Peyer's patch (tissue), 4 donors: Measurements from ENCODE around the gene EMILIN3. TPM values are rescaled to one million over a fixed set of nuclear protein-coding genes. Genes with fewer than 3 reads are reported as not detected.

Experiments used
- DNase-seq, 3 donors: peaks; one replicate each; pipeline ENCODE4 v3.0.0-alpha.2; 2017 to 2019
- H3K27ac ChIP-seq, 4 donors: fragments of 200-600 bp; sonication (generic); one replicate each; pipeline ENCODE4 v1.5.1; 2016 to 2019
- H3K27me3 ChIP-seq, 2 donors: fragments of 200-600 bp; sonication (generic); one replicate each; pipeline ENCODE4 v1.5.1; 2019
- H3K36me3 ChIP-seq, 3 donors: fragments of 200-600 bp; sonication (generic); one replicate each; pipeline ENCODE4 v1.5.1; 2016 to 2019
- H3K4me1 ChIP-seq, 4 donors: fragments of 200-600 bp; sonication (generic); one replicate each; pipeline ENCODE4 v1.5.1; 2016 to 2019
- H3K4me3 ChIP-seq, 4 donors: fragments of 200-600 bp; sonication (generic); 1 replicate in 3 of 4; 2 replicates in 1 of 4; pipeline ENCODE4 v1.5.1; 2016 to 2019; ENCODE audit warnings: mild to moderate bottlenecking in 1 of 4
- H3K9me3 ChIP-seq, 4 donors: fragments of 200-600 bp; sonication (generic); one replicate each; pipeline ENCODE4 v1.5.1; 2016 to 2019; ENCODE audit warnings: mild to moderate bottlenecking in 1 of 4
- CTCF ChIP-seq, 6 experiments: fragments of 450-650 bp in 4 of 6; fragments of 200-600 bp in 2 of 6; sonication (generic) in 1 of 6; IDR thresholded peaks; one replicate each; pipeline ENCODE4 v1.5.1; 2017 to 2019; ENCODE audit warnings: antibody characterized with exemption in 6 of 6, mild to moderate bottlenecking in 3 of 6, moderate library complexity in 1 of 6
- POLR2A ChIP-seq, 2 donors: fragments of 450-650 bp; IDR thresholded peaks; one replicate each; pipeline ENCODE4 v1.5.1; 2017; ENCODE audit warnings: antibody characterized with exemption in 2 of 2, mild to moderate bottlenecking in 2 of 2, moderate library complexity in 2 of 2
- total RNA-seq, 4 donors: library from RNA; depleted of rRNA; stranded (reverse); fragments of >200 nt; gene quantifications; one replicate each; pipeline ENCODE4 v1.1.0, GENCODE V29; 2016

The EMILIN3 gene
- total RNA-seq, 4 donors from 2014 or later, result 0.66 TPM; not detected in 3

GRCh38 chr20:41348430-41349172, 18.0 kb downstream of the EMILIN3 start:
- Histone ChIP-seq H3K27me3 (no peaks in the 10 kb centered on the region), H3K27ac (no peak overlapping the region)

GRCh38 chr20:41347523-41348429, 18.8 kb downstream of the EMILIN3 start:
- no peaks in the 10 kb centered on the region for H3K27me3 ChIP-seq
- no peak for TF ChIP-seq POLR2A (IDR thresholded peaks at IDR 0.05)
- no peak for TF ChIP-seq CTCF (IDR thresholded peaks at IDR 0.05)
- no peaks in the 10 kb centered on the region for H3K9me3 ChIP-seq
- peak in 1 of 3 donors; percentile 34 for DNase-seq
- H3K4me1 ChIP-seq, result peaks cover 0 to 4% (median 0%) of the 10 kb centered on the region in 4 donors
- no peak overlapping the region for H3K27ac ChIP-seq
- no peak overlapping the region for H3K4me3 ChIP-seq
- peaks cover 0 to 46% (median 0%) of the 10 kb centered on the region in 3 donors for H3K36me3 ChIP-seq

More at GRCh38 chr20:41348430-41349172, 18.0 kb downstream of the EMILIN3 start:
- TF ChIP-seq POLR2A (IDR thresholded peaks at IDR 0.05), result no peak
- TF ChIP-seq CTCF (IDR thresholded peaks at IDR 0.05), result no peak
- Histone ChIP-seq H3K4me1 (no peaks in the 10 kb centered on the region), H3K4me3 (no peak overlapping the region), H3K36me3 (peaks cover 0 to 55% (median 0%) of the 10 kb centered on the region in 3 donors), H3K9me3 (no peaks in the 10 kb centered on the region)
- no peak for DNase-seq

GRCh38 chr20:41345729-41346067, 20.9 kb downstream of the EMILIN3 start:
- Histone ChIP-seq H3K9me3 (no peaks in the 10 kb centered on the region), H3K4me1 (peaks cover 0 to 15% (median 0%) of the 10 kb centered on the region in 4 donors), H3K27ac (no peak overlapping the region), H3K27me3 (no peaks in the 10 kb centered on the region), H3K4me3 (no peak overlapping the region), H3K36me3 (peaks cover 0 to 31% (median 0%) of the 10 kb centered on the region in 3 donors)
- no peak for TF ChIP-seq CTCF (IDR thresholded peaks at IDR 0.05)
- TF ChIP-seq POLR2A (IDR thresholded peaks at IDR 0.05), result no peak
- no peak for DNase-seq

GRCh38 chr20:41344938-41345728, 21.5 kb downstream of the EMILIN3 start:
- Histone ChIP-seq H3K4me3 (no peak overlapping the region), H3K4me1 (peaks cover 0 to 18% (median 2%) of the 10 kb centered on the region in 4 donors), H3K27ac (no peak overlapping the region), H3K36me3 (peaks cover 0 to 26% (median 0%) of the 10 kb centered on the region in 3 donors), H3K27me3 (no peaks in the 10 kb centered on the region), H3K9me3 (no peaks in the 10 kb centered on the region)
- no peak for TF ChIP-seq CTCF (IDR thresholded peaks at IDR 0.05)
- TF ChIP-seq POLR2A (IDR thresholded peaks at IDR 0.05), result no peak
- DNase-seq, result no peak

GRCh38 chr20:41344477-41344876, 22.1 kb downstream of the EMILIN3 start:
- no peak overlapping the region for H3K4me3 ChIP-seq
- TF ChIP-seq CTCF (IDR thresholded peaks at IDR 0.05) (no peak), POLR2A (IDR thresholded peaks at IDR 0.05) (no peak)
- peaks cover 0 to 25% (median 4%) of the 10 kb centered on the region in 4 donors for H3K4me1 ChIP-seq
- H3K36me3 ChIP-seq, result peaks cover 0 to 19% (median 0%) of the 10 kb centered on the region in 3 donors
- no peaks in the 10 kb centered on the region for H3K27me3 ChIP-seq
- H3K9me3 ChIP-seq, result no peaks in the 10 kb centered on the region
- H3K27ac ChIP-seq, result no peak overlapping the region
- DNase-seq, result no peak
